Stomach (tissue), 4 donors: Measurements from ENCODE around the gene PLCG2.

Source experiments
- CTCF ChIP-seq, 7 experiments: fragments of 450-650 bp in 4 of 7; fragments of 200-600 bp in 3 of 7; sonication (generic) in 3 of 7; IDR thresholded peaks; one replicate each; pipeline ENCODE4 v1.5.1; 2016 to 2019; ENCODE audit warnings: antibody characterized with exemption in 7 of 7, control low read depth in 2 of 7, mild to moderate bottlenecking in 1 of 7
- POLR2A ChIP-seq, 4 donors: fragments of 450-650 bp; IDR thresholded peaks; one replicate each; pipeline ENCODE4 v1.6.1; 2016; ENCODE audit warnings: antibody characterized with exemption in 4 of 4, control low read depth in 2 of 4, mild to moderate bottlenecking in 1 of 4, moderate library complexity in 1 of 4

- no peak for TF ChIP-seq CTCF (IDR thresholded peaks at IDR 0.05)
- no peak for TF ChIP-seq POLR2A (IDR thresholded peaks at IDR 0.05)
Measured at GRCh38 chr16:81767987-81768592, 11.0 kb upstream of the PLCG2 start.
